Suppressor macrophage treated with lipopolysaccharide for 4 hours (primary cell): ENCODE results near the gene GZF1.
A peak's percentile ranks its signal among the peaks of the same experiment; 100 is the strongest.

Experiments
- DNase-seq: peaks from one replicate; pipeline ENCODE4 v3.0.0-alpha.2; 2020

Gene GZF1

GRCh38 chr20:23410916-23411695 is 49.1 kb downstream of the GZF1 start:
- peak; percentile 1 for DNase-seq

DNA sequence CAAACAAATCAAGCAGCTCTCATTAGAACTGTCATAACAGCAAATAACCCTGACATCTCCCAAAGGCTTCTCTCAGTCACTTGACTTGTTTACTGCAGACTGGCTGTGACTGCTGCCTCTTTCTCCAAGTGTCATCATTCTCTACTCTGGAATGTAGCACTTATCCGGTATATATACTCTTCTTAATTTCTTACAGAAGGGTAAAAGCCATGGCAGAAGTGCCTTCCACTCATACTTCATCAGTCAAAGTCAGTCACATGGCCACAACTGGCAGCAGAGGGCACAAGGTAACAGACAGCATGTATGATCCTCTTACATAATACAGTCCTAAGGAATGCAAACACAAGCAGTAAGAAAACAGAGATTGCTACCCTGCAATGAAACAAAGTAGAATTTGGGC is 50.0 kb downstream of the GZF1 start:
- peak; percentile 1 for DNase-seq

- no peak for DNase-seq
Observed at GRCh38 chr20:23413862-23414422, 52.0 kb downstream of the GZF1 start.

GRCh38 chr20:23414526-23415188 is 52.7 kb downstream of the GZF1 start:
- DNase-seq = no peak

DNA sequence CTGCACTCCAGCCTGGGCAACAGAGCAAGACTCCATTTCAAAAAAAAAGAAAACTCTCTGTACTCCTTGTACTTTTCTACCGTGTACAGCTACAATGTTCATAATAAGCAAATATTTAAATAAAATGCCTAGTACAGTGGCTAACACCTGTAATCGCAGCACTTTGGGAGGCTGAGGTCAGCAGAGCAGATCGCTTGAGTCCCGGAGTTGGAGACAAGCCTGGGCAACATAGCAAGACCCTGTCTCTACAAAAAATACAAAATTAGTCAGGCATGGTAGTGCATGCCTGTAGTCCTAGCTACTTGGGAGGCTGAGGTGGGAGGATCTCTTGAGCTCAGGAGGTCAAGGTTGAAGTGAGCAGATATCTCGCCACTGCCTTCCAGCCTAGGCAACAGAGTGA is 53.6 kb downstream of the GZF1 start:
- DNase-seq = no peak

DNA sequence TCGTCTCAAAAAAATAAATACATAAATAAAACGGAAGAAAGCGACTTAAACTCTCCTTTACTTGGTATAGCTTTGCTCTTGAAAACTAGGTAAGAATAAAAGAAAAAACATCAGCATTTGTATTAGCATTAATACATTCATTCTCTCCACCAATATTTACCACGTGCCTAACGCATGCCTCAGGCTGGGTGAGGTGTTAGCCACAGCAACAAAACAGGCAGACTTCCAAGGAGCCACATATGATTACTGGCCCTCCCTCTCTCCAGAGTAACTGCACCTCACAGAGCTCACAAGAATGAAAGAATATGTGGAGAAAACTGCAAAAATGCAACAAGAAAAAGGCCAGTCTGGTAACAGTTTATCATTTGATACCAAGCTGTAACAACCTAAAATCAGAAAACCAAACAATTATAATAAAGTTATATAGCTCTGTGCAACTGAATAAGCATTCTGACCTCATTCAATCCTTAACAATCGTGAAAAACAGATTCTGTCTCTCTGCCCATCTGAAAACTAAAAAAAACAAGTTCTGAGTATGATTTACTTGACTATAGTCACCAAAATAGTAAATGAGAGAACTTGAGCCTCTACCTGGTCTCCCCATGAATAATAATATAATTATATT is 54.1 kb downstream of the GZF1 start:
- DNase-seq = no peak

DNA sequence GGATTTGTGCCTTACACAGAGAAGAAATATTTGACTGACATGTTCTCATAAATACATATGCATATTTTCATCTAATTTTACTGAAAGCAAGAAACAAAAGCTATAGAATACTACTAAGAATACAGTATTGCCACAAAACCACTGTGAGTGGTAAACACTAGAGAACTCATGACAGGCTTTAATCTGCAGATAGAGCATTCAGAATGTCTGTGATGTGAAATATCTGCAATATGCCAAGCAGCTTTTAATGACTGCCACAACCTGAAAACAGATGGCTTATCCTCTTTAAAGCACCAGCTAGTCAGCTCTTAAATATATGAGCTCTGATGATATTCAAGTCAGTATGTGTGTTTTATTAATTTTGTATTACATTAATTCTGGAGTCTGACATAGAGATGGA is 55.9 kb downstream of the GZF1 start:
- no peak for DNase-seq

- no peak for DNase-seq
Observed at GRCh38 chr20:23419657-23419994, 57.6 kb downstream of the GZF1 start.

GRCh38 chr20:23419995-23420901 is 58.3 kb downstream of the GZF1 start:
- DNase-seq = peak; percentile 65

- DNase-seq = peak; percentile 95
Observed at GRCh38 chr20:23420943-23421931, 59.3 kb downstream of the GZF1 start, which contains the start of gene NAPB. NAPB (minus strand) TSS chr20:23421488; CDS start chr20:23421402, 86 bp downstream.
